Amygdala (tissue), 56 donors: ENCODE results near the gene JOSD1.

ENCODE experiments used
- DNase-seq, 56 donors: peaks; one replicate each; lab custom pipeline; 2025; lab: John Stamatoyannopoulos, UW

Gene JOSD1

DNA sequence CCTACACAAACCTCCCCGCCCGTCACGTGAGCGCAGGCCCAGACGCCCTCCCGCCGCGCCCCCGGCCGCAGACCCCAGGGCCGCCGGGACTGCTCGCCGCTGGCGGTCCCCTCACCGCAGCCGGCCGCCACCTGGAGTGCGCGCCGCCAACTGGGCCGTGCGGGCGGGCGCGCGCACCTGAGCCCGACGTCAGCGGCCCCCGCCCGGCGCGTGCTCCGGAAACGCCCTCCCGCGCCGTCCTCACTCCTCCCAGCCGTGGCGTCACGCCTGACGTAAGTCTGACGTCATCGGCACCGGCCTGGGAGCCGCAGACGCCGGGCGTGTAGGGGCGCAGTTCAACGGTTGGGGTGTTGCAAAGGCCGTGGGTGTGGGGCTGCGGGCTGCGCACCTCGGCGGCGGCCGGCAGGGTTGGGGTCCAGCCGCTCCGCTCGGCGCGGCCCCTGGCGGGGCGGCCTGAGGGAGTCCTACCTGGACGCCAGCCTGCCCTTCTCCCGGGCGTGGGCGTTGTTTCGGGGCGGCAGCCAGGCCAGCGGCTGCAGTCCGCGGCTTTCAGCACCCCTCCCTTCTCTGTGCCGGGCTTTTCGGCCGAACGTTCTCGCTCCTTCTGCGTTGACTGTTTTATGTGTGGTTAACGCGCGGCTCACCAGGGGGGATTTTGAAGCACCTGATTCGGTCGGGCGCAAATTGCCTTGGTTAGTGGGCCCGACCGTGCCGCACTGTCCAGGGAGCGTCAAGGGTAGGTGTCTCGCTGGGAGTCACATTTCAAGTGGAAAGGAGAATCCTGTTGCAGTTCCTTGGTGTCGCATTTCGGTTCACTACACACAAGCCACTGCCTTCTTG is at the start of gene JOSD1:
JOSD1 (minus strand) TSS at position 155 of the 840 bp plus-strand sequence. CDS start 956 bp downstream, outside the sequence.
- DNase-seq = peak; percentile 46 to 98 (median 85)

DNA sequence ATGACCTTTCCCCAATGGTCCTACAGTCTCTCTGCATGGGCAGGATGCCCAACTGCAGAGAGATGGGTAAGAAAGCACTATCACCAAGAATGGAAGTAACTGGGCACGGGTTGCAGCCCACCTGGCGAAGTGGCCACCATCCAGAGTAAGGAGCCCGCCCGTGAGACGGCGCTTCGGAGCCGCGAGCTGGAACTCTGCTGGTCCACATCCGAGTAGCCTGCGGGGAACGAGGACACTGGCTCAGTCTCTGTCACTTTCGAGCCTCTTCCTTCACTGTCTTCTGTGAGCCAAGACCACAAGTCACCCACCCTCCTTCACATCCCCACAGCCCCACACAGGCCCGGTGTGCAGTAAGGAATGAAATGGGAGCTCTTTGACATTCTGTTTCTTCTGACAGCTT is 49.4 kb upstream of the JOSD1 start:
- no peak for DNase-seq

DNA sequence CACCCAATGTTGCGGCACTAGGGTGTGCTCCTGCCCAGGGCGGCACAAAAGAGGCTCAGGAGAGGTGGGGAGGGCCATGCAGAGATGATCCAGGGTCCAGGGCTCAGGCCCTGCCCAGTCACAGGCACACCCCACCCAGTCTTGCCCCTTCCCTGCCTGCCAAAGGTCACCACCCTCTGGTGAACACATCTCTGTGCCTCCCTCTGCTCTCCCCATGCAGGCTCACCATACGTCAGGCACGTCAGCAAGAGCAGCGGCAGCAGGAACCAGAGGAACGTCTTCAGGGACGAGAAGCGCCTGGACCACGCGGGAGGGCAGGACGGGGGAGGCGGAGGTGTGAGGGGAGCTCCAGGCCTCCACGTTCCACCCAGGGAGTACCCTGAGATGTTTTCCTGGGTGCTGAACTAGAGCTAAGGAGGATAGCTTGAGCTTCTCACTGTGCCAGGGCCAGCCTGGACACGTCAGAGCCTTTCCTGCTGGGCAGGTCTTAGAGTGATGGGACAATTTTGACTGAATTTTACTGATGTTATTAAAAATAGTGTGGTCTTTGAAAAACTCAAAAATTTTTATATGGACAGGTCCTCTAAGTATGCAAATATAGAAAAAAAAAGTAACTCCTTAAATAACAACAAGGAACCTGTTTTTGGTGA is 47.9 kb upstream of the JOSD1 start:
- no peak for DNase-seq

DNA sequence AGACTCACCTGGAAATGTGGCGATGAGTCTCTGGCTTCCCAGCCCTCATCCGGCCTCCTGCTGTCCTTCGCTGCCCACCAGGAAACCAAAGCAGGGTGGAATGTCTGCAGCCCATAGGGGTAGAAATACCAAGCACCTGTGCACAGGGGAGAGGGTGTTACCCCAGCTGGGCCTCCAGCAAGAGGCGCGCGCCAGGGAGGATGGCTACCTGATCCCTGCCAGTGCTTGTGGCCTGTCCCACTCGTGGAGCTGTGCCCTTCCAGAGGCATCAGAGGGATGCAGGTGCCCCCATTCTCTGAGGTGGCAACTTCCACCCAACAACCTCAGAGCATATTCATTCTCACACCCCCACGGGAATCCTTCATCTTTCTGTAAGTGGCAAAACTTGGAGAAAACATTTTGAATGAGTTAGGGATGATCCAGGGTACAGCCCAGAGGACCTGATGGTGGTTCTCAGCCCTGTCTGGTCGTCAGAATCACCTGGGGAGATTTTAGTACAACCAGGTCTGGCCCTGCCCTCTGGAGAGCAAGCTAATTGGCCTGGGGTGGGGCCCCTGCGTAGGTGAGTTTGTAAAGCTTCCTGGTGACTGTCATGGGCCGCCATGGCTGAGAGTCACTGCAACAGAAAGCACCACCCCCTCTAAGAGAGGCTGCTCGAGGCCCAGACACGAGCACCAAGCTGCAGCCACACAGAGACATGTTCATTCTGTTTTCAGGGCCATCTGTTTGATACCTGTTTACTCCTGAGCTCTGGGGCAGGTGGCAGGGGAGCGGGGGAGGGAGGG is 45.1 kb upstream of the JOSD1 start:
- DNase-seq = no peak

DNA sequence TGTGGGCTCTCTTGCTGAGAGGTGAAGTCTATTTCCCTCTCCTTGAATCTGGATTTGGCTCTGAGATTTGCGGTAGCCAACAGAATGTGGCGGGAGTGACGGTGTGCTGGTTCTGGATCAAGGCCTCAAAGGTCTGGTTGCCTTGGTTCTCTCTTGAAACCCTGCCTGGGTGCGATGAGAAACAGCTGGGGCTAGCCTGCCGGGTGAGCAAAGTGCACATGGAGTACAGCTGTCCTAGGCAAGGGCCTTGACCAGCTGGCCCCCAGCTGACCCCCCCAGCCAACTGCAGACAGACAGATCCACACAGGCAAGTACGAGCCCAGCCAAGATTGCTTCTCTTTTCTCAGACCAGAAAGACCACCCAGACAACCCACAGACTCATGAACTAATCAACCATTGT is 44.2 kb upstream of the JOSD1 start:
- DNase-seq = peak in 8 of 56 donors; percentile 22 to 58 (median 38)

DNA sequence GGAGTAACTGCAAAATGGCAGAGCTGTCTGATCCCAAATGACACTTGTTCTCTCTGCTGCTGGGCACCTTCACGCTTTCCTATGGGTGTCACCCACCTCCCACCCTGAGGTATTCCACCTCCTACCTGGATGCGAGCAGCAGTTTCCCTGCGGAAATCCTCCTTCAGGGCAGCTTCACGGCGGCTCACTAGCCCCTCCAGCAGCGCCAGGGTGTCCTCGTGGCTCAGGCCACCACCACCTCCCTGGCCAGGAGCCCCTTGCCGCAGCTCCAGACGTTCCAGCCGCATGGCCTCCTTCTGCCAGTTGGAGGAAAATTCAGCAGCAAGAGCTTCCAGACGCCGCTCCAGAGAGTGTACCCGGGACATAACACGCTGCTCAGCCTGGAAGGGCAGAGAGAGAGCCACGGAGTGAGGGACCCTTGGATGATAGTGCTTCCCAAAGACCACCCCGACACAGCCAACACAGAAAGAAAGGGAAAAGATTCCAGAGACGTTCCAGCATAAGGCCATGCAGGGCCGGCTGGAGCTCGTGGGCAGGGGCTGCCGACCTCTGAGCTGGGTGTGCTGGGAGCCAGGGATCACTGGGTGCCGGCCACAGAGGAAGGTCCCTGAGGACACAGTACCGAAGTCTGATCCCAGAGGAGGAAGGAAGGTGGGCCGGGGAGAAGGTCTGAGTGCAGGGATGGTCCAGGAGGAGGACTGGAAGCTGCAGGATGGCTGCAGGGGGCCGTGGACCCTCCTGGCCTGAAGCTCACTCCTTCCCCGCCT is 41.6 kb upstream of the JOSD1 start:
- no peak for DNase-seq

DNA sequence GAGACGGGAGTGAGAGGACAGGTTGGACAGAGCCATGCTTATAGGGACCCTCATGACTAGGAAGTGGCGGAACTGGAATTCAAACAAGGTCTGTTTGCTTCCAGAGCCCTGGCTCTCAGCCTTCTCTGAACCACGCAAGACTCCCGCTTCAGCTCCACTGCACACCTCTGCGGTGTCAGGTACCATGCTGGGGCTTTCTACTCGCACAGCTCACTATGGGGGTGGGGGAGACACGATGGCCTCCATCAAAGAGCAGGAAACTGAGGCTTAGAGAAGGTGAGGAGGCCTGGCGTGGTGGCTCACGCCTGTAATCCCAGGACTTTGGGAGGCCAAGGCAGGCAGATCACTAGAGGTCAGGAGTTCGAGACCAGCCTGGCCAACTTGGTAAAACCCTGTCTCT is 40.8 kb upstream of the JOSD1 start:
- no peak for DNase-seq

DNA sequence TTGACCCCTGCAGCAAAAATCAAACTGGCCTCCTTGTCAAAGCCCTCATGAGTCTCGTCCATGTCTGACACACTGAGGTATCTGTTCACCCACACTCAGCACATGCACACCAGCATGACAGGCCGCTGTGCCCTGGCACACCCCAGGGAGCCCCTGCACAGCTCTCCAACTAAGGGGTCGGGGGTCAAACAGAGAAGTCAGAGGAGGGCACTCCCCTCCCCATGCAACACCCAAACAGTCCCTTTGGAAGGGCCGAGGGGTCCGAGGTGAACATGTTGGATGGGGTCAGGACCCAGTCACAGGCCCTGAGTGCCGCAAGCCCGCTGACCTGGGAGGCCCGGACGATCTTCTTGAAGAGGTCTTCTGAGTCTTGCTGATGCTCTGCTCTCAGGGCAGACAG is 40.4 kb upstream of the JOSD1 start:
- DNase-seq = no peak

DNA sequence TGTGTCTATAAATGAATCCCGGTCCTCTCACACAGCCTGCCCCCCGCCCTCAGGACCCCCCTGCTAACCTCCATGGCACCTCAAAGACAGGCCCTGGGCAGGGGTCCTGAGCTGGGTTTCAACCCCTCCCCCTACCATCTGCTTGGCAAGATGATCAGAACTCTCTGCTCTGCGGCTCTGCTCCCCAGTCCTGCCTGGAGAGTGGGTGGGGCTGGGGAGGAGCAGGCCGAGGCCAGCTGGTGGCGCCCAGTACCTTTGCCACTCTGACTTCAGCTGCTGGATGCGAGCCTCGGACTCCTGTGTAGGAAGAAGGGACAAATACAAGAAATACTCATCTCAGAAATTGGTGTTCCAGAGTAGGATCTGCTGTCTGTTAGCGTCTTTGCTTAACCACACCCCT is 40.0 kb upstream of the JOSD1 start:
- DNase-seq = peak in 2 of 56 donors; percentile 22 to 27

DNA sequence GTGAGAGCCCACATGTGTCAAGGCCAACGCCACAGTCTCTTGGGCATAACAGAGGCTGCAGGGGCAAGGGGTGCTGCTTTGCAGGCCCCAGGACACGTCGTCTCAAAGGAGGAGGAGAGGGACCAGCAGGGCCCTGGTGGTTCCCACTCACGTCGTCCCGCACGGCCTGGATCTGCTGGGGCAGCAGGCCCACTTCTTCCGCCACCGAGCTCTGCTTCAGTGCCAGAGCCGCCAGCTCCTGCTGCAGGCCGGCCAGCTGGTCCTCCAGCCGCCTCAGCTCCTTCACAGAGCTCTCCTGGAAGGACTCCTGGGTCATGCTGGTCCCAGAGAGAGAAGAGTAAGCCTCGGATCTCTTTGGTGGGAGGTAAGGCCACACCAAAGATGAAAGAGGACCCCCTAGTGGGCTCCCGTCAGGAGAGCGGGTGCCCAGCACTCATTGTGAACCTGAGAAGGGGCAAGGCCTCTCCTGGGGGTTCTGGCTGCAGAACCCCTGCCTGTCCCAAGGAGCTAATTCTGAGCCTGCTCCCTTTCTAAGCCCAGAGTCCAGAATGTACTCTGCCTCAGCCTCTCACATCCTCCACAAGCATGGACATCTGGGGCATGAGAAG is 39.5 kb upstream of the JOSD1 start:
- DNase-seq = peak in 5 of 56 donors; percentile 24 to 53 (median 32)

DNA sequence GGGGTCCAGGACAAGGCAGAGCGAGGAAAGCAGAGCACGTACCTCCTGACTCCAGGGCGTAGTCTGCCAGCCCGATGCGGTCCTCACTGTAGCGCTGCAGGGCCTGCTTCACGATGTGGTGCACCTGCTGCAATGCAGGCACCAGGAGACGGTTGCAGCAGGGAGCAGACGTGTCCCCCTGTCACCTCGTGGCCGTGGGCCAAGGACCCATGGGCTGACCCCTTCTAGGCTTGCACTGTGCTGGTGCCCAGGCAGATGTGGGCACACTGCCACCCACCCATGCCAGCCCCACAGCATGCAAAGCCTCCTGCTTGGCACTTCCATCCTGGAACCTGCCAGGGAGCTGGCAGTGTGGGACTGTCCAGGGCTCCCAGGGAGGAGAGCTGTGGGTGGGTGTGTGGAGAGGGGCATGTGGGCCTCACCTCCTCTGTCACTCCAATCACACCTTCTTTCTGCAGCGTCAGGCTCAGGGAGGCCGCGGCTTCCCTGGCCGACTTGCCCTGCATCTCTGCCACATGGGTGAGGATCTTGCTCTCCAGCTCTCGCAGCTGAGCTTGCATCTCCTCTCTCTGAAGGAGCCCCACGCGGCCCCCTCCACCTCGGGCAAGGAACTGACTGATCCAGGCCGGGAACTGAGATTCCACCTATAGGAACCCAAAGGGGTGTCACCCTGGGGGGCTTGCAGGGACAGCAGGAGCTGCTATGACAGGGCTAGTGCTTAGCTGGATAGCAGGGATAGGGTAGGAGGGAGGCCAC is 38.7 kb upstream of the JOSD1 start:
- DNase-seq = peak in 10 of 56 donors; percentile 27 to 47 (median 38)

DNA sequence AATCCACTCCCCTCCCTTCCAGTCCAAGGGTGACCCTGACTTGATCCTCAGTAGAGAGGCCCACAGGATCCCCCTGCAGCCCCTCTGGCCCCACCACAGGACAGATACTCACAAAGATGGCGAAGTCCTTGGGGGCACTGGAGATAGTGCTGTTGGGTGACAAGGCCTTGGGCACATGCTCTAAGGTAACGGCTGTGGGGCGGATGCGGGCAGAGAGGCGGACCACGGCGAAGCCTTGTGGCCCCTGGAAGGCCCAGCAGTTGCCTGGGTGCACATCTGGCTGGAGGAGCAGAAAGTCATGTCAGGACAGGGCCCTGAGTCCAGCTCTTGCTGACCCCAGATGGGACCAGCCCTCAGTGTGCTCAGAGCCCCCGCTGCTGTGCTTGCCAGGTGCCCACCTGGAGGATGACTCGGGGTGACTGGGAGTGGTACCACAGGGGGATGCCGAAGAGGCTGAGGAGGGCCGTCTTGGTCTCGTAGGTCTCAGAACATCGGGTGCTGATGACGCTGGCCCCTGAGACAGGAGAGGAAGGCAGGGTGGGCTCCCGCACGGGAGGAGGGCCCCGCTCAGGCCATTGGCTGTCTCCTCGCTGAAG is 37.8 kb upstream of the JOSD1 start:
- no peak for DNase-seq

DNA sequence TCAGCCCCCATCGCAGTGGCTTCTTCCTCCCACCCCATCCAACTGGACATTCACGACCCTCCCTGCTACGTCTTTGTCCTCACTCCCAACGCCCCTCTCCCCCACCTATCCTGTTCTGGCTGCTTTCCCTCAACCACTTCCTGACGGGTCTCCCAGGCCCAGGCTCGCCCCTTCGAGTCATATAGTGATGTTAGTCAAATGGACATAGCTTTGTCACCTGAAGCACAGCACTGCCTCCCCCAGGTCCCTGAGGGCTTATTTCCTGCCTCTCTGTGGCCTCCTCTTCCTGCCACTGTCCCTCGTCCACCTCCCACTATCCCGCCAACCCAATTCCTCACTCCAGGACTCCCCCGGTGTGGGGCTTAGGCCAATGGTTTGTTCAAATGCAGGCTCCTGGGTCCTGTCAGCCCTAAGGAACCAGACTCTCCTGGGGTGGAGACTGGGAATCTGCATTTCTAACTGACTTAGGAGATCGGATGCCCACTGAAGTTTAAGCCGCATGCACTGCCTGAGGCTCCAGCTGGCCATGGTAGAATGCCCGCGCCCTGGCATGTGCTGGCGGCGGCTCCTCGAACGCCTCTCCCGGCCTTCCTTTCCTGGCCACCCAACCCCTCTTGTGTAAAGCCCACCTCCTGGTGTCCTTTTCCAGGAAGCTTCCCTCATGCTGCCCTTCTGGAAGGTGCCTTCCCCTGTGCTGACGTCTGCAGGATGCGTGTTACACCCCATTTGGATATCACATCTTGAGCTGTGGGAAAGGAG is 36.7 kb upstream of the JOSD1 start:
- DNase-seq = no peak

DNA sequence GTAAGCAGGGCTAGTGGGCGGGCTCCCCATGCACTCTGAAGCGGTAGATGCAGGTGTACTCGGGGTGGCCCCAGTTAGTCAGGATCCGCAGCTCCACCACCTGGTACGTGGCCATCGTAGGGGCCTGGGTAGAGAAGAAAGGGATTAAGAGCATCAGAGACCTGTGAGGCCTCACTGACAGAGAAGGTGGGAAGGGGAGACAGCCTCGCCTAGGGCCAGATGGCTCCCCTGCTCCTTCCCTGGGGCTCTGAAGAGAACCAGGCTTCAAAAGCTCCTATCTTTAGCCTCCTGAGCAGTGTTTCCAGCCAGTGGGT is 35.5 kb upstream of the JOSD1 start:
- DNase-seq = peak in 1 of 56 donors; percentile 29

DNA sequence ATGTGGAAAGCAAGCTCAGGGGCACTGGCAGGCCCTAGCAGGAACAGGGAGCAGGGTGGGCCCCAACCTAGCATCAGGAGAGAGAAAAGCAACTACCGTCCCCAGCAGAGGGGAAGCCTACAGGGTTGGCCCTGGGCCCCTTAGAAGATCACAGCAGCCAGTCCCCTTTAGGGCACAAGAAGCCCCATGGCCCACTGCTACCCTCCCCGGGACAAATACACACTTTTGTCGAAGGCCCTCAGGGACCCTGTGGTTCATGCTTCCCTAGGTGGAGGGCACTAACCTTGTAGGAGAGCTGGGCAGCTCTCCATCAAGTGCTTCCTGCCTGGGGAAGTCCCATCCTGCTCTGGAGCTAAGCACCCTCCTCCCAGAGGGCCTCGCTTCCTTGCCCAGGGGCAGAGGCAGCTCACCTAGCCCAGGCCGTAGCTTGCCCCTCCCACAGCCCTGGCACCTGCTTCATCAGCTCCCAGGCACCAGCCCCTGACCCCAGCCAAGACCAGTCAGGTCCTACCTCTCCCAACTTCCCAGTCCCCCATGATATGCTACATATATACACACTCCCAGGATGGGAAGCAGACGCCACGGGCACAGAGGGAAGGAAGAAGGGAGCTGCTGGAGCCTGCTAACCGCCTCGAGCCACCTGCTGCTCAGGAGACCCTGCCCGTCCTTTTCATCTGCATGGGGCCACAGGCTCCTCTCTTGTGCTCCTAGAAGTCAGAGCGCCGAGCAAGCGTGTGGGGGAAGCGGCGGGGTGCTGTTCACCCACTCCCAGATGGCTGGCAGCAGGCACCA is 34.9 kb upstream of the JOSD1 start:
- DNase-seq = peak in 7 of 56 donors; percentile 23 to 40 (median 36)

DNA sequence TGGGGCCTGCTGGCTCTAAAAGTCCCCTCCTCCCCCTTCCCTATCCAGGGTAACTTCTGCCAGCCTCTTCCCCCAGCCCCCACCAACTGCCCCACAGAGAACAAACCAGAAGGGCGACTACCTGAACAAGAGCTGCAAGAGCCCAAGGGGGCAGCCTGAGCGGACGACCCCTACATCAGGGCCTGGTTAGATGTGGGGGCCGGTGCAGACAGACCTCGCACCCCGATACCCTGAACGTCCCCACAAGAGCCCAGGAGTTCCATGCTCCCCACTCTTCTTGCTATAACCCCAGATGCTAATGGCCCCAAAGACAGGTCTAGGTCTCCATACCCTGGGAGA is 34.4 kb upstream of the JOSD1 start:
- DNase-seq = no peak

DNA sequence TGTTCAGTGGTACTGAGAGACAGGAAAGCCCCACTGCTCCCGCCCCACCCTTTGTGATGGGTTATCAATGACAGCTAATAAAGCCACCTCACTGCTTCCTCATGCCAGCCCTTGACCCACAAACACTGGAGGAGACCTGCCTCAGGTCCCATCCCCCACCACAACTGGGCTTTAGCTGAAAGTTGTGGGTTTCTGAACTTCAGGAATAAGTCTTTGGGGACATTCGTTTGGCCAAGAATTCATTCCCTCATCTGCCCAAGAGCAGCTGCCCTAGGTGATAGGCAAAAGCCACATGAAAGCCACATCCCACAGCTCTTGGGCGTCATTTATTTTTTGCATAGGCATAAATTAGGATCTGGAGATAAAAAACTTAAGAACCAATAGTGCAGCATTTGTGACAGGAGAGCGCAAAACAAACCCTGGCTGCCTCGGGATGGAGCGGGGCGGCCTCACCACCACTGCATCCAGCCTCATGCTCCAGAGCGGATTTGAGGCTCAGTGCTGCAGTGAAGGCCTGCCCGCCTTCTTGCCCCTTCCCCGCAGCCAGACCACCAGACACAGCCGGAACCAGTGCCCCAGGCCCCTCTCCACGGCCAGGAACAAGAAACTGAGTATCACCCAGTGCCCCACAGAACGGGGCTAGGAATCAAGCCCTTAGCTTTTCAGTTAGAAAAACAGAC is 33.8 kb upstream of the JOSD1 start:
- DNase-seq = no peak
